NT2/D1 (cell line): ENCODE data around the gene PTPRN2.

Source experiments
- SUZ12 ChIP-seq: IDR thresholded peaks from 2 replicates; pipeline ENCODE4 v1.6.1; 2011; ENCODE audit not compliant: insufficient read length, insufficient read depth; ENCODE audit errors: extremely low read depth
- ZNF274 ChIP-seq: IDR thresholded peaks from 2 replicates; pipeline ENCODE4 v1.6.1; 2011; ENCODE audit warnings: mild to moderate bottlenecking, low read depth, low read length

GRCh38 chr7:157997471-157997870 is 590.2 kb downstream of the PTPRN2 start:
- TF ChIP-seq ZNF274 (no peak), SUZ12 (no peak)
